Body of pancreas (tissue), 4 donors: ENCODE data around the gene PTOV1. TPM values are rescaled to one million over a fixed set of nuclear protein-coding genes. Genes with fewer than 3 reads are reported as not detected.

ENCODE experiments used
- ATAC-seq: fragments of 150-250 bp; one replicate; pipeline ENCODE4 v1.9.1; 2016
- DNase-seq, 4 donors: peaks; one replicate each; pipeline ENCODE4 v3.0.0-alpha.2; 2019
- H3K27ac ChIP-seq, 4 donors: fragments of 200-600 bp; sonication (generic); 1 replicate in 3 of 4; 2 replicates in 1 of 4; pipeline versions ENCODE4 v1.5.1 to v1.6.1; 2016 to 2019; ENCODE audit warnings: mild to moderate bottlenecking in 1 of 4, mixed read lengths in 1 of 4, moderate library complexity in 1 of 4
- H3K27me3 ChIP-seq, 2 donors: fragments of 200-600 bp; sonication (generic); one replicate each; pipeline ENCODE4 v1.6.0; 2016; ENCODE audit warnings: mild to moderate bottlenecking in 1 of 2
- H3K36me3 ChIP-seq, 2 donors: fragments of 200-600 bp; sonication (generic); replicated peaks in 1 of 2; 2 replicates each; pipeline ENCODE4 v1.5.1; 2016; ENCODE audit warnings: low read depth in 2 of 2; ENCODE audit not compliant: insufficient read depth in 1 of 2
- H3K4me1 ChIP-seq: fragments of 200-600 bp; sonication (generic); one replicate; pipeline ENCODE4 v1.6.0; 2016
- H3K4me3 ChIP-seq, 2 donors: fragments of 200-600 bp; sonication (generic); 1 replicate in 1 of 2; 2 replicates in 1 of 2; pipeline ENCODE4 v1.5.1; 2016 to 2019
- H3K9me3 ChIP-seq, 3 donors: fragments of 200-600 bp; sonication (generic); 1 replicate in 2 of 3; 2 replicates in 1 of 3; pipeline ENCODE4 v1.5.1; 2016
- POLR2A ChIP-seq, 3 donors: fragments of 450-650 bp; IDR thresholded peaks; one replicate each; pipeline ENCODE4 v1.6.1; 2016; ENCODE audit warnings: antibody characterized with exemption in 3 of 3, mild to moderate bottlenecking in 2 of 3
- WGBS, 2 donors: methylation state at CpG; one replicate each; pipeline ENCODE4 v1.1.5; 2017; 5-methylcytosine and 5-hydroxymethylcytosine counted together
- intact Hi-C: fragments of 100-400 bp; cut with DNase I; formaldehyde crosslinking; loops from one replicate; pipeline ENCODE4 v1.15.1; 2023
- total RNA-seq, 2 donors: library from RNA; depleted of rRNA; stranded (reverse); fragments of >200 nt; gene quantifications; one replicate each; pipeline ENCODE4 v1.1.0, GENCODE V29; 2016
- TF ChIP-seq, protein P1 (sequence below), 7 experiments: fragments of 450-650 bp in 4 of 7; fragments of 200-600 bp in 3 of 7; sonication (generic) in 3 of 7; IDR thresholded peaks; one replicate each; pipeline ENCODE4 v1.5.1; 2016 to 2019; ENCODE audit warnings: antibody characterized with exemption in 7 of 7

Gene PTOV1
- total RNA-seq, 2 donors from 2014 or later: 69.0 to 70.2 TPM

GRCh38 chr19:49823472-49823871 lies 27.5 kb upstream of the PTOV1 start:
- Histone ChIP-seq H3K27me3 (no peaks in the 10 kb centered on the region), H3K4me1 (peaks cover 39% of the 10 kb centered on the region), H3K36me3 (peaks cover 0 to 4% of the 10 kb centered on the region in 2 donors), H3K27ac (no peak overlapping the region), H3K9me3 (no peaks in the 10 kb centered on the region), H3K4me3 (no peak overlapping the region)
- no peak for TF ChIP-seq POLR2A (IDR thresholded peaks at IDR 0.05)
- TF ChIP-seq, protein P1, sequence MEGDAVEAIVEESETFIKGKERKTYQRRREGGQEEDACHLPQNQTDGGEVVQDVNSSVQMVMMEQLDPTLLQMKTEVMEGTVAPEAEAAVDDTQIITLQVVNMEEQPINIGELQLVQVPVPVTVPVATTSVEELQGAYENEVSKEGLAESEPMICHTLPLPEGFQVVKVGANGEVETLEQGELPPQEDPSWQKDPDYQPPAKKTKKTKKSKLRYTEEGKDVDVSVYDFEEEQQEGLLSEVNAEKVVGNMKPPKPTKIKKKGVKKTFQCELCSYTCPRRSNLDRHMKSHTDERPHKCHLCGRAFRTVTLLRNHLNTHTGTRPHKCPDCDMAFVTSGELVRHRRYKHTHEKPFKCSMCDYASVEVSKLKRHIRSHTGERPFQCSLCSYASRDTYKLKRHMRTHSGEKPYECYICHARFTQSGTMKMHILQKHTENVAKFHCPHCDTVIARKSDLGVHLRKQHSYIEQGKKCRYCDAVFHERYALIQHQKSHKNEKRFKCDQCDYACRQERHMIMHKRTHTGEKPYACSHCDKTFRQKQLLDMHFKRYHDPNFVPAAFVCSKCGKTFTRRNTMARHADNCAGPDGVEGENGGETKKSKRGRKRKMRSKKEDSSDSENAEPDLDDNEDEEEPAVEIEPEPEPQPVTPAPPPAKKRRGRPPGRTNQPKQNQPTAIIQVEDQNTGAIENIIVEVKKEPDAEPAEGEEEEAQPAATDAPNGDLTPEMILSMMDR (IDR thresholded peaks at IDR 0.05): no peak
- intact Hi-C loops: no loop called here
- WGBS, 2 donors: 75 to 83% methylated on average over 12 of the region's 12 CpGs
- no peak for DNase-seq
- ATAC-seq: no peak

- Histone ChIP-seq H3K9me3 (no peaks in the 10 kb centered on the region), H3K4me1 (peaks cover 27% of the 10 kb centered on the region), H3K36me3 (peaks cover 0 to 4% of the 10 kb centered on the region in 2 donors), H3K27me3 (no peaks in the 10 kb centered on the region), H3K4me3 (no peak overlapping the region), H3K27ac (no peak overlapping the region)
- intact Hi-C loops: no loop called here
- 70 to 79% methylated on average over 6 of the region's 6 CpGs for WGBS, 2 donors
- no peak for ATAC-seq
- no peak for DNase-seq
- TF ChIP-seq, protein P1 (IDR thresholded peaks at IDR 0.05): no peak
- no peak for TF ChIP-seq POLR2A (IDR thresholded peaks at IDR 0.05)
Observed at GRCh38 chr19:49824662-49825061, 26.3 kb upstream of the PTOV1 start.

DNA sequence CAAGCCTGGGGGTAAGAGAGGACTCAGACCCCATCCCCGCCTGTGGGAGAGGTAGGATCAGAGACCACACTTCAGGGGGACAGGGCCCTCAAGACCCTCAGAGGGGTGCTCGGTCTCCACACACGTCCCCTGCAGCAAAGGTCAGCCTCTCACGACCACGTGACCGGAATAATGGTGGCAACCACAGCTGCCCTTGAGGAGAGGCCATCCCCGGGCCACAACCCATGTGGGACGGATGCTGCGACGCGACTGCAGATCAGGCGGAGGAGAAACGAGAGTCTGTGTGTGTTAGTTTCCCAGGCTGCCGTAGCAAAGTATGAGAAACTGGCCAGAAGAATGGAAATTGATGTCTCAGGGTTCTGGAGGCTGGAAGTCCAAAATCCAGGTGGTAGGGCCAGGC lies 23.9 kb upstream of the PTOV1 start:
- DNase-seq (no peak), ATAC-seq (no peak)
- TF ChIP-seq, protein P1 (IDR thresholded peaks at IDR 0.05): no peak
- no peak for TF ChIP-seq POLR2A (IDR thresholded peaks at IDR 0.05)
- H3K27me3 ChIP-seq: no peaks in the 10 kb centered on the region
- H3K4me3 ChIP-seq: no peak overlapping the region
- 88 to 100% methylated on average over 1 to 14 of the region's 14 CpGs for WGBS, 2 donors
- no peaks in the 10 kb centered on the region for H3K9me3 ChIP-seq
- peaks cover 8% of the 10 kb centered on the region for H3K4me1 ChIP-seq
- peaks cover 4 to 7% of the 10 kb centered on the region in 2 donors for H3K36me3 ChIP-seq
- intact Hi-C loops: no loop called here
- H3K27ac ChIP-seq: no peak overlapping the region

DNA sequence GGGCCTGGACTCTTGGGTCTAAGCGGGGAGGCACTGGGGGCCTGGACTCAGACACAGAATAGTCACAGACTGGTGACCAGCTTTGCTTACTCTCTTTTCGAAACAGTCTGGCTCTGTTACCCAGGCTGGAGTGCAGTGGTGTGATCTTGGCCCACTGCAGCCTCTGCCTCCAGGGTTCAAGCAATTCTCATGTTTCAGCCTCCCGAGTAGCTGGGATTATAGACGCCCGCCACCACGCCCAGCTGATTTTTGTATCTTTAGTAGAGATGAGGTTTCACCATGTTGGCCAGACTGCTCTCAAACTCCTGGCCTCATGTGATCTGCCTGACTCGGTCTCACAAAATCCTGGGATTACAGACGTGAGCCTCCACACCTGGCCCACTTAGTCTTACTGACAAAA lies 21.8 kb upstream of the PTOV1 start:
- Histone ChIP-seq H3K36me3 (peaks cover 0 to 17% of the 10 kb centered on the region in 2 donors), H3K9me3 (no peaks in the 10 kb centered on the region), H3K27me3 (no peaks in the 10 kb centered on the region), H3K4me1 (peaks cover 8% of the 10 kb centered on the region), H3K27ac (no peak overlapping the region), H3K4me3 (no peak overlapping the region)
- TF ChIP-seq, protein P1 (IDR thresholded peaks at IDR 0.05): no peak
- TF ChIP-seq POLR2A (IDR thresholded peaks at IDR 0.05): no peak
- no peak for DNase-seq
- no peak for ATAC-seq
- intact Hi-C loops: no loop called here
- 95% methylated on average over 8 of the region's 8 CpGs; no CpG with 5 or more reads in 1 of the 2 donors for WGBS, 2 donors

DNA sequence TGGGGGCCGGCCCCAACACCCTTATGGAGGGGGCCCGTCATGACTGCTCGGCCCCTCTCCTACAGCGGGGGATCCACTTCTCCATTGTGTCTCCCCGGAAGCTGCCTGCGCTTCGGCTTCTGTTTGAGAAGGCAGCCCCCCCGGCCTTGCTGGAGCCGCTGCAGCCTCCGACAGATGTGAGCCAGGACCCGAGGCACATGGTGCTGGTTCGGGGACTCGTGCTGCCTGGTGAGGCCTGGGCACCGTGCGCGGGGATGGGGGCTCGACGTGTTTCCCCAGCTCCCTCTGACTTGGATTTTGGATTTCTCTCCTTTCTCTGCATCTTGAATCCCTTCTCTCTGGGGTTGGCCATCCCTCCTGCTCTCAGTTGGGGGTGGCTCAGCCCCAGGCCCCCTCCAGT lies 21.2 kb upstream of the PTOV1 start:
- TF ChIP-seq, protein P1 (IDR thresholded peaks at IDR 0.05): no peak
- TF ChIP-seq POLR2A (IDR thresholded peaks at IDR 0.05): no peak
- H3K4me1 ChIP-seq: peaks cover 8% of the 10 kb centered on the region
- WGBS, 2 donors: 89 to 95% methylated on average over 9 to 18 of the region's 18 CpGs
- ATAC-seq (no peak), DNase-seq (no peak)
- no peaks in the 10 kb centered on the region for H3K27me3 ChIP-seq
- no peak overlapping the region for H3K4me3 ChIP-seq
- no peak overlapping the region for H3K27ac ChIP-seq
- intact Hi-C loops: no loop called here
- H3K36me3 ChIP-seq: peaks cover 0 to 20% of the 10 kb centered on the region in 2 donors
- H3K9me3 ChIP-seq: no peaks in the 10 kb centered on the region
